ENCODE data around the gene GSG1L. TPM values are rescaled to one million over a fixed set of nuclear protein-coding genes. Genes with fewer than 3 reads are reported as not detected.
"Not testable (repeated sequence)": the region's sequence is repeated elsewhere in the genome, so short reads cannot be mapped to it uniquely, and the experiment has no call there.

Gene GSG1L
- total RNA-seq, 1 donor from 2014 or later: not detected

GRCh38 chr16:27759301-27759871 lies 304.1 kb downstream of the GSG1L start:
- peak; percentile 10 for DNase-seq (ENCODE audit: low read depth, low spot score)

GRCh38 chr16:27758544-27758943 lies 305.0 kb downstream of the GSG1L start:
- no peak for DNase-seq (ENCODE audit: low read depth, low spot score)

- no peak for DNase-seq (ENCODE audit: low read depth, low spot score)
These were observed 307.1 kb downstream of the GSG1L start for GRCh38 chr16:27756206-27756970.

- no peak for DNase-seq (ENCODE audit: low read depth, low spot score)
These were observed 308.5 kb downstream of the GSG1L start for GRCh38 chr16:27754788-27755690.

- DNase-seq (ENCODE audit: low read depth, low spot score): no peak
These were observed 310.0 kb downstream of the GSG1L start for GRCh38 chr16:27753563-27753962.

- no peak for DNase-seq (ENCODE audit: low read depth, low spot score)
These were observed 311.3 kb downstream of the GSG1L start for GRCh38 chr16:27752241-27752640.

GRCh38 chr16:27751676-27752075 lies 311.8 kb downstream of the GSG1L start:
- DNase-seq (ENCODE audit: low read depth, low spot score): no peak

GRCh38 chr16:27751233-27751632 lies 312.3 kb downstream of the GSG1L start:
- no peak for DNase-seq (ENCODE audit: low read depth, low spot score)

- no peak for DNase-seq (ENCODE audit: low read depth, low spot score)
These were observed 313.6 kb downstream of the GSG1L start for GRCh38 chr16:27749946-27750345.

GRCh38 chr16:27749547-27749875 lies 314.0 kb downstream of the GSG1L start:
- no peak for DNase-seq (ENCODE audit: low read depth, low spot score)

GRCh38 chr16:27748868-27749546 lies 314.5 kb downstream of the GSG1L start:
- peak; percentile 49 for DNase-seq (ENCODE audit: low read depth, low spot score)

GRCh38 chr16:27747946-27748345 lies 315.6 kb downstream of the GSG1L start:
- DNase-seq (ENCODE audit: low read depth, low spot score): no peak

GRCh38 chr16:27746076-27746855 lies 317.2 kb downstream of the GSG1L start:
- no peak for DNase-seq (ENCODE audit: low read depth, low spot score)

- DNase-seq (ENCODE audit: low read depth, low spot score): no peak
These were observed 318.2 kb downstream of the GSG1L start for GRCh38 chr16:27745348-27745747.

- DNase-seq (ENCODE audit: low read depth, low spot score): no peak
These were observed 319.6 kb downstream of the GSG1L start for GRCh38 chr16:27743963-27744362.

GRCh38 chr16:27743001-27743400 lies 320.5 kb downstream of the GSG1L start:
- not testable (repeated sequence) for DNase-seq (ENCODE audit: low read depth, low spot score)

GRCh38 chr16:27742333-27742732 lies 321.2 kb downstream of the GSG1L start:
- no peak for DNase-seq (ENCODE audit: low read depth, low spot score)

GRCh38 chr16:27740496-27741201 lies 322.9 kb downstream of the GSG1L start:
- no peak for DNase-seq (ENCODE audit: low read depth, low spot score)

- DNase-seq (ENCODE audit: low read depth, low spot score): no peak
These were observed 323.7 kb downstream of the GSG1L start for GRCh38 chr16:27739606-27740357.

GRCh38 chr16:27738596-27738995 lies 324.9 kb downstream of the GSG1L start:
- DNase-seq (ENCODE audit: low read depth, low spot score): no peak

Measured in pulmonary artery endothelial cell (primary cell).